ENCODE data around the gene CERS4. TPM values are rescaled to one million over a fixed set of nuclear protein-coding genes. Genes with fewer than 3 reads are reported as not detected.

The CERS4 gene
- total RNA-seq, 2 experiments from 2014 or later: 27.7 to 28.1 TPM

GRCh38 chr19:8233370-8233769, 24.2 kb downstream of the CERS4 start:
- ATAC-seq (no peak), DNase-seq (no peak)
- peaks cover 10% of the 10 kb centered on the region for H3K36me3 Mint-ChIP-seq (ENCODE audit: low read depth)
- no peaks in the 10 kb centered on the region for H3K9me3 Mint-ChIP-seq (ENCODE audit: insufficient read depth)
- no peak overlapping the region for H3K27ac Mint-ChIP-seq
- CTCF ChIA-PET: interaction anchor here (0.6 kb wide), 1 partner anchor 199 kb away, joined by 3 read pairs; no protein-coding TSS in a partner anchor
- no peak overlapping the region for H3K4me3 Mint-ChIP-seq
- no peaks in the 10 kb centered on the region for H3K27me3 Mint-ChIP-seq (ENCODE audit: low read depth)
- POLR2A ChIA-PET: no interaction called here
- no peaks in the 10 kb centered on the region for H3K4me1 Mint-ChIP-seq (ENCODE audit: low read depth)

DNA sequence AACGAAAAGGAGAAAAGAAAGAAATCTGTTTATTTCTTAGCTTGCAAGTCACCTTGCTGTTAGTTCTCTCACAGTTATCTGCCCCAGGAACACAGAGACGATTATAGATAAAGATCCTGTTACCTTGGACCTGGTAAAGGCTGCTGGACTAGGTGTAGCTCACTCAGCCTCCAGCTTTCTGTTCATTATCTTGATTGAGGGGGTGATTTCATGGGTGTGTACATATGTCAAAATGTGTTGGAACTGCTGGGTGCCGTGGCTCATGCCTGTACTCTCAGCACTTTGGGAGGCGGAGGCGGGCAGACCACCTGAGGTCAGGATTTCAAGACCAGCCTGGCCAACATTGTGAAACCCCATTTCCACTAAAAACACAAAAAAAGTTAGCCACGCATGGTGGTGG, 27.9 kb downstream of the CERS4 start:
- H3K4me1 Mint-ChIP-seq (ENCODE audit: low read depth): peaks cover 16% of the 10 kb centered on the region
- H3K27ac Mint-ChIP-seq: no peak overlapping the region

DNA sequence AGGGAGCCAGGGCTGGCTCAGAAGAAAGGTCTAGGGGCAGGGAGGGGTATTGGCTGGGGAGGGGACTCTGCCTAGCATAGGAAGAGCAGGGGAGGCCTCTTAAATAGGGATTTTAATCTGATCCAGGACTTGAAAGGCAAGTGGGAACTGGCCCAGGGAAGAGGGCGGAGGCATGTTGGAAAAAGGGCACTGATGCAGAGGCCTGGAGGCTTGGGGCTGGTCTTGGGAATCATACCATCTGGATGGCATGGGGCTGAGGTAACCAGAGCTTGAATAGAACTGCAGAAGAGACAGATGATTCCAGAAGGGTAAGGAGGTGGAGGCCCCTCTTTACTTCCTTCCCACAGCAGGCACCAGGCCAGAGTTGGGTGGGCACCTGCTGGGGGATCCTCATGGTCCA, 29.1 kb downstream of the CERS4 start:
- POLR2A ChIA-PET: no interaction called here
- ATAC-seq (no peak), DNase-seq (no peak)
- Mint-ChIP-seq H3K9me3 (ENCODE audit: insufficient read depth) (peaks cover 6% of the 10 kb centered on the region), H3K27ac (peak overlapping the region; percentile 39), H3K4me3 (no peak overlapping the region), H3K4me1 (ENCODE audit: low read depth) (peaks cover 16% of the 10 kb centered on the region), H3K36me3 (ENCODE audit: low read depth) (peaks cover 31% of the 10 kb centered on the region), H3K27me3 (ENCODE audit: low read depth) (no peaks in the 10 kb centered on the region)
- CTCF ChIA-PET: no interaction called here

More for the DNA sequence above, 27.9 kb downstream of the CERS4 start:
- DNase-seq (no peak), ATAC-seq (no peak)
- H3K36me3 Mint-ChIP-seq (ENCODE audit: low read depth): peaks cover 22% of the 10 kb centered on the region
- H3K9me3 Mint-ChIP-seq (ENCODE audit: insufficient read depth): no peaks in the 10 kb centered on the region
- H3K4me3 Mint-ChIP-seq: no peak overlapping the region
- POLR2A ChIA-PET: no interaction called here
- no peaks in the 10 kb centered on the region for H3K27me3 Mint-ChIP-seq (ENCODE audit: low read depth)
- CTCF ChIA-PET: interaction anchor here (1.6 kb wide), 1 partner anchor 78 kb away, joined by 4 read pairs; no protein-coding TSS in a partner anchor

GRCh38 chr19:8239528-8240273, 30.5 kb downstream of the CERS4 start:
- H3K4me1 Mint-ChIP-seq (ENCODE audit: low read depth): peaks cover 16% of the 10 kb centered on the region
- H3K27ac Mint-ChIP-seq: peak overlapping the region; percentile 73
- no peak overlapping the region for H3K4me3 Mint-ChIP-seq
- ChIA-PET POLR2A (interaction anchor here (3.2 kb wide), 1 partner anchor 45 kb away, joined by 13 read pairs; no protein-coding TSS in a partner anchor), CTCF (interaction anchor here (1.0 to 1.2 kb wide), 2 partner anchors 14 to 85 kb away, joined by 3 to 4 read pairs; no protein-coding TSS in a partner anchor)
- H3K36me3 Mint-ChIP-seq (ENCODE audit: low read depth): peaks cover 44% of the 10 kb centered on the region
- DNase-seq (no peak), ATAC-seq (no peak)
- peaks cover 6% of the 10 kb centered on the region for H3K9me3 Mint-ChIP-seq (ENCODE audit: insufficient read depth)
- no peaks in the 10 kb centered on the region for H3K27me3 Mint-ChIP-seq (ENCODE audit: low read depth)

DNA sequence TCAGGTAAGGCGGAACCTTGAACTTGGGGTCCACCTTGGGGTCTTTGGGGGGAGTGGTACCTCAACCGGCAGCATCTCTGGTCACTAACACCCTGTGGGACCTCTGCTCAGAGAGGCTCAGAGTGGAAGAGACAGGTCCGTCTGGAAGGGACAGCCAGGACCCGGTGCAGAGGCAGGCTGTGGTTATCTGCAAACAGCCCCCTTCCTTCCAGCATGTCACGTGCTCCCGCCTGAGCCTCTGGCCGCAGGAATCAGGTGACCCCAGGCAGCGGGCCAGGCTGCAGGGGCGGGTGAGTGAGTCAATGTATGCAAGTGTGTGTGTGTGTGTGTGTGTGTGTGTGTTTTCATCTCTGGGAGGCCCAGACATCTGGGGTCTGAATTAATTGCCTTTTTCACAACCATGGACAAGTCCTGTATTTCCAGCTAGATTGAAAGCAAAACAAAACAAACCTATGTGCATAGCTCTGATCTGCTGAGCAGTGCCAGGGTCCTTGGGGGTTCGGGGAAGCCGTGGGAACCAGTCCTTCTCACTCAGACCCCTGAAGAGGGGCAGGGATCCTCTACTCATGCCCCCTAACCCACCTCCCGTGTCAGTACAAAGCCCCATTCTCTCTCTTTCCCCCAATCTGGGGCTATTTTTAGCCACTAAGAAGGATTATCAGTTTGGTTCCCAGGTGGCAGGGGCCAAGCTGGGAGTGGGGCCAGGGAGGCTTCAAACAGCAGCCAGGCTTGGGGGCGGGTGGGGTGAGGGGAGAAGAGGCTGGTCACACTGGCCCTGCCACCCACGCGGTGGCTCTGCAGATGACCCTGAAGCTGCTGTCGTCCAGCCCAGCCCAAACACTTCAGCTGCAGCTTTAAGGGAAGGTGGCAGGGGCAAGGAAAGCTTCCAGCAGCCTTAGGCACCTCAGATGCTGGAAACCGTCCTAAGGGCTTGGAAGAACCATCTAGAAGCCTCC, 31.4 kb downstream of the CERS4 start:
- Mint-ChIP-seq H3K27me3 (ENCODE audit: low read depth) (no peaks in the 10 kb centered on the region), H3K9me3 (ENCODE audit: insufficient read depth) (peaks cover 6% of the 10 kb centered on the region), H3K4me3 (peak overlapping the region; percentile 34), H3K36me3 (ENCODE audit: low read depth) (peaks cover 44% of the 10 kb centered on the region), H3K4me1 (ENCODE audit: low read depth) (peaks cover 16% of the 10 kb centered on the region), H3K27ac (peak overlapping the region; percentile 73)
- POLR2A ChIA-PET: interaction anchor here (0.6 to 3.2 kb wide), 2 partner anchors 30 to 46 kb away, joined by 3 to 13 read pairs; no protein-coding TSS in a partner anchor
- CTCF ChIA-PET: interaction anchor here (1.0 to 1.2 kb wide), 3 partner anchors 13 to 86 kb away, joined by 3 to 4 read pairs (median 4); no protein-coding TSS in a partner anchor
- peak; percentile 82 for DNase-seq
- peak; percentile 86 for ATAC-seq

- Mint-ChIP-seq H3K27me3 (ENCODE audit: low read depth) (no peaks in the 10 kb centered on the region), H3K27ac (no peak overlapping the region), H3K36me3 (ENCODE audit: low read depth) (peaks cover 46% of the 10 kb centered on the region), H3K9me3 (ENCODE audit: insufficient read depth) (peaks cover 6% of the 10 kb centered on the region), H3K4me3 (no peak overlapping the region), H3K4me1 (ENCODE audit: low read depth) (peaks cover 16% of the 10 kb centered on the region)
- ATAC-seq: no peak
- POLR2A ChIA-PET: interaction anchor here (1.4 to 3.2 kb wide), 2 partner anchors 32 to 47 kb away, joined by 4 to 13 read pairs; partner anchors contain the start of gene CERS4
- no peak for DNase-seq
- CTCF ChIA-PET: interaction anchor here (1.0 kb wide), 1 partner anchor 239 kb away, joined by 3 read pairs; no protein-coding TSS in a partner anchor
These were observed 32.5 kb downstream of the CERS4 start for GRCh38 chr19:8241646-8242045.

- Mint-ChIP-seq H3K4me1 (ENCODE audit: low read depth) (peaks cover 16% of the 10 kb centered on the region), H3K4me3 (no peak overlapping the region), H3K36me3 (ENCODE audit: low read depth) (peaks cover 46% of the 10 kb centered on the region), H3K9me3 (ENCODE audit: insufficient read depth) (peaks cover 6% of the 10 kb centered on the region), H3K27ac (no peak overlapping the region), H3K27me3 (ENCODE audit: low read depth) (no peaks in the 10 kb centered on the region)
- ChIA-PET CTCF (interaction anchor here (1.0 to 1.2 kb wide), 2 partner anchors 239 to 297 kb away, joined by 3 read pairs; no protein-coding TSS in a partner anchor), POLR2A (interaction anchor here (1.4 to 3.2 kb wide), 2 partner anchors 33 to 47 kb away, joined by 4 to 13 read pairs; partner anchors contain the start of gene CERS4)
- no peak for ATAC-seq
- DNase-seq: no peak
These were observed 33.1 kb downstream of the CERS4 start for GRCh38 chr19:8242211-8242821.

DNA sequence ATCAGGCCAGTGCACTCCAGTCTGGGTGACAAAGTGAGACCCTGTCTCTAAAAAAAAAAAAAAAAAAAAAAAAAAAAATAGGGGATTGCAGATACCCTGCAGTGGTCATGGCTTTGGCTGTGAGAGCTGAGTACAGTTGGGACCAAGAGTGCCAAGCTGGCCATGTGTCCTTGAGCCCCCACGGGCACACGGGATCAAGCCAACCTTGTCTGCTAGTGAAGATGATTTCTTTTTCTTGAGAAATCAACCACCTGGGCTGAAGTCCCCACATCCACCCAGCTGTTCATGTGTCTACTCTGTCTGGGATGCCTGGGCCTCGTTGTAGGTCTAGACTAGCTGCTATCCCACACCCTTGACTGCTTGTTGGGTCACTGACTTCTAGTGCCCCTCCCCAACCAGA, 34.0 kb downstream of the CERS4 start:
- Mint-ChIP-seq H3K27ac (no peak overlapping the region), H3K9me3 (ENCODE audit: insufficient read depth) (peaks cover 6% of the 10 kb centered on the region), H3K4me3 (no peak overlapping the region), H3K4me1 (ENCODE audit: low read depth) (peaks cover 16% of the 10 kb centered on the region), H3K36me3 (ENCODE audit: low read depth) (peaks cover 49% of the 10 kb centered on the region), H3K27me3 (ENCODE audit: low read depth) (no peaks in the 10 kb centered on the region)
- ChIA-PET POLR2A (interaction anchor here (3.2 kb wide), 1 partner anchor 48 kb away, joined by 13 read pairs; no protein-coding TSS in a partner anchor), CTCF (interaction anchor here (1.0 to 1.2 kb wide), 2 partner anchors 32 to 298 kb away, joined by 3 read pairs; no protein-coding TSS in a partner anchor)
- DNase-seq (no peak), ATAC-seq (no peak)

GRCh38 chr19:8244442-8244841, 35.3 kb downstream of the CERS4 start:
- no peak overlapping the region for H3K4me3 Mint-ChIP-seq
- CTCF ChIA-PET: no interaction called here
- POLR2A ChIA-PET: no interaction called here
- no peak overlapping the region for H3K27ac Mint-ChIP-seq
- H3K27me3 Mint-ChIP-seq (ENCODE audit: low read depth): no peaks in the 10 kb centered on the region
- ATAC-seq (no peak), DNase-seq (no peak)
- H3K36me3 Mint-ChIP-seq (ENCODE audit: low read depth): peaks cover 49% of the 10 kb centered on the region
- H3K4me1 Mint-ChIP-seq (ENCODE audit: low read depth): peaks cover 16% of the 10 kb centered on the region
- H3K9me3 Mint-ChIP-seq (ENCODE audit: insufficient read depth): peaks cover 6% of the 10 kb centered on the region

GRCh38 chr19:8245869-8246835, 37.0 kb downstream of the CERS4 start:
- CTCF ChIA-PET: no interaction called here
- POLR2A ChIA-PET: no interaction called here
- Mint-ChIP-seq H3K27ac (no peak overlapping the region), H3K9me3 (ENCODE audit: insufficient read depth) (peaks cover 6% of the 10 kb centered on the region), H3K4me1 (ENCODE audit: low read depth) (peaks cover 5% of the 10 kb centered on the region), H3K4me3 (no peak overlapping the region), H3K36me3 (ENCODE audit: low read depth) (peaks cover 37% of the 10 kb centered on the region), H3K27me3 (ENCODE audit: low read depth) (no peaks in the 10 kb centered on the region)
- ATAC-seq (no peak), DNase-seq (no peak)
